HG02885 (cell line): ENCODE results near the gene TMEM156.
"Not testable (repeated sequence)": the region's sequence is repeated elsewhere in the genome, so short reads cannot be mapped to it uniquely, and the experiment has no call there.

ENCODE experiments used
- ATAC-seq: cut with Tn5 transposase; IDR thresholded peaks from one replicate; pipeline ENCODE4 v1.9.1; 2021; ENCODE audit warnings: mild to moderate bottlenecking; ENCODE audit not compliant: unreplicated experiment, poor library complexity

The TMEM156 gene

GRCh38 chr4:39002058-39002457 lies 30.2 kb downstream of the TMEM156 start:
- not testable (repeated sequence) for ATAC-seq

DNA sequence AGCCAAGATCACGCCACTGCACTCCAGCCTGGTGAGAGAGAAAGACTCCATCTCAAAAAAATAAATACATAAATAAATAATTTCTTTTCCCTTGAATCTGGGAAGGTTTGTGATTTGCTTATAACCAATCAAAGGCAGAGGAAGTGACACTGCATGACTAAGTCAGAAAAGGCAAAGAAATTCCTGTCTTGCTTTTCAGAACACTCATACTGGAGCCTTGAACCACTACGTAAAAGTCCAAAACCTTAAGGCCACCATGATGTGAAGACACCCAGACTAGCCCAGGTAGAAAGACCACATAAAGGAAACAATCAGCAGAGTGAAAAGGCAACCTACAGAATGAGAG lies 36.6 kb downstream of the TMEM156 start:
- no peak for ATAC-seq

DNA sequence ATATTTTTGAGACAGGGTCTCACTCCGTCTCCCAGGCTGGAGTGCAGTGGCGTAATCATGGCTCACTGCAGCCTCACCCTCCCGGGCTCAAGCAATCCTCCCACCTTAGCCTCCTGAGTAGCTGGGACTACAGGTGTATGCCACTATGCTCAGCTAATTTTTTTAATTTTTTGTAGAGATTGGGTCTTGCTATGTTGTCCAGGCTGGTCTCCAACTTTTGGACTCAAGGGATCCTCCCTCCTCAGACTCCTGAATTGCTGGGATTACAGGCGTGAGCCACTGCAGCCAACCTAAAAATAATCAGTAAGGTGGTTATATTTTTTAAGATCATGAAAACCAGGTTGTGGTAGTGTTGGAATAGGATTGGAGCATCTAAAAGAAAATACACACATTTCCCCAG lies 38.1 kb downstream of the TMEM156 start:
- no peak for ATAC-seq

DNA sequence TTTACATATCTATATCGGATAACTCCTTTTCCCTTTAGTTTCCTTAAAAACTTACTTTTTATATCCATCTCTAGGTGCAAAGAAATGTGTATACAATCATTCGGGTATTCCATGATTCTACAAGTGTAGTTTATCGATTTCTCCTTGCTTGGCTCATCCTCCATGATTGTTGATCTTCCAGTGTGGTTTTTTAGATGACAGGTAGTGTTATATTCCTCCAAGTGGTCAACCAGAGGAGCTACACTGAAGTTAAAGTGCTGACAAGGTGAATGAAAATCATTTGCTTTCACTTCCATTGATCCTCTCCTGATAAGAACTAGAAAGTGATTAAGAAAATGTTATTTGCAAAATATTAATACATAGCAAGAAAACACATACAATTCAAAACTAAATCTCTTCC lies 38.5 kb downstream of the TMEM156 start:
- no peak for ATAC-seq

DNA sequence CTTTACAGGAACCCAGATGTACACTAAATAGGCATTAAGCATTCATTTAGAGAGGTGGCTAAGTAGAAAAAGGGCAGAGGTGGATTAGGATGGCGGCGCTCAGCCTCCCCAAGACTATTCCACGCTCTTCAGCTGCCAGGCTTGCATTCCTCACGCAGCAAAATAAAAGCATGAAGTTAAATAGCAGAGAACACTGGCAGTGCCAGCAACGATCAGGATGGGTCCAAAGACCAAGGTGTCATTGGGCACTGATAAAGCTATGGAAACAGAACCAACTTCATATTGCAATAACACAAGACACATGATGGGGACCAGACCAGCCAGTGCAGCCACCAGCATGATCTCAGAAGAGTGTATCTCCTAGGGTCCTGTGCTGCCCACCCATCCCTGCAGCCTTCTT lies 42.0 kb downstream of the TMEM156 start:
- ATAC-seq, result no peak

DNA sequence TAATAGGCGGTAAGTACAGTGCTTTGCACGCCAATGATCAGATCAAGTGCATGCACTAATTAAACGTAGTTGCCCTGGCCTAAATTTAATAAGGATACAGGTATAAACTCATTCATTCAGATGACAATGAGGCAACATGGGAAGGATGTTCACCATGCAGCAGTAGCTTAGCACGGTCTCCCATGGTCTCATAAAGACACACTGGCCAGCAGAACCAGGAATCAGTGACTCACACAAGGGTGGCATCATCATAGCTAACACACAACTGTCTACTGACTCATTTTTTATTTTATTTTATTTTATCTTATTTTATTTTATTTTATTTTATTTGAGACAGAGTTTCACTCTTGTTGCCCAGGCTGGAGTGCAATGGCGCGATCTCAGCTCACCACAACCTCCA lies 42.7 kb downstream of the TMEM156 start:
- no peak for ATAC-seq

GRCh38 chr4:38988353-38988752 lies 43.9 kb downstream of the TMEM156 start:
- not testable (repeated sequence) for ATAC-seq

DNA sequence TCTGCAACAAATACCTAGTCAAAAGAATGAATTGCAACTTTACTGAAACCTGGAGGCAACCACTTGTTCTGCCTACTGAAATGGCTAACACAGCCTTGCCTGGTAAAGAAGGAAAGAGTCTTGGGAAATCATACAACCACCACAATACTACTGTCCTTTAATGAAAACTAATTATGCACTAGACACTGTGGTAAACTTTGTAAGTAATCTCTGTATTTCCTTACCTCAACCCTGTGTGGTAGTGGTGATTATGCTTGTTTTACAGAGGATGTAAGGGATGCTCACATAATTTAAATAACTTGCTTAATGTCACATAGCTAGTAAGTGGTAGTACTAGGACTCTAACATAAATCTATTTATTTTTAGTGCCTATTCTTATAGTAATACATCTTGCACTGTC lies 44.7 kb downstream of the TMEM156 start:
- ATAC-seq, result no peak

GRCh38 chr4:38985410-38986100 lies 46.7 kb downstream of the TMEM156 start:
- ATAC-seq, result peak; percentile 2

GRCh38 chr4:38983787-38984598 lies 48.2 kb downstream of the TMEM156 start:
- ATAC-seq, result no peak

DNA sequence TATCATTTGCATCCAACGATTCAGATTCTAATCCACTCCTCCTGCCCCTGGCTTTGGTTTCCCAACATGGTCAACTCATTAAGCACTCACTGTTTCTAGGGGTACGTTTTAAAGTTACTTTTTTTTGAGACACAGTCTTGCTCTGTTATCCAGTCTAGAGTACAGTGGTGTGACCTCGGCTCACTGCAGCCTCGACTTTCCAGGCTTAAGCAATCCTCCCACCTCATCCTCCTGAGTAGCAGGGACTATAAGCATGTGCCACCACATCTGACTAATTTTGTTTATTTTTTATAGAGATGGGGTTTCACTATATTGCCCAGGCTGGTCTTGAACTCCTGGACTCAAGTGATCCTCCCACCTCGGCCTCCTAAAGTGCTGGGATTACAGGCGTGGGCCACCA lies 48.9 kb downstream of the TMEM156 start:
- no peak for ATAC-seq

- ATAC-seq, result no peak
Observed at GRCh38 chr4:38982361-38983095, 49.7 kb downstream of the TMEM156 start.

GRCh38 chr4:38980903-38981676 lies 51.1 kb downstream of the TMEM156 start:
- ATAC-seq, result no peak

DNA sequence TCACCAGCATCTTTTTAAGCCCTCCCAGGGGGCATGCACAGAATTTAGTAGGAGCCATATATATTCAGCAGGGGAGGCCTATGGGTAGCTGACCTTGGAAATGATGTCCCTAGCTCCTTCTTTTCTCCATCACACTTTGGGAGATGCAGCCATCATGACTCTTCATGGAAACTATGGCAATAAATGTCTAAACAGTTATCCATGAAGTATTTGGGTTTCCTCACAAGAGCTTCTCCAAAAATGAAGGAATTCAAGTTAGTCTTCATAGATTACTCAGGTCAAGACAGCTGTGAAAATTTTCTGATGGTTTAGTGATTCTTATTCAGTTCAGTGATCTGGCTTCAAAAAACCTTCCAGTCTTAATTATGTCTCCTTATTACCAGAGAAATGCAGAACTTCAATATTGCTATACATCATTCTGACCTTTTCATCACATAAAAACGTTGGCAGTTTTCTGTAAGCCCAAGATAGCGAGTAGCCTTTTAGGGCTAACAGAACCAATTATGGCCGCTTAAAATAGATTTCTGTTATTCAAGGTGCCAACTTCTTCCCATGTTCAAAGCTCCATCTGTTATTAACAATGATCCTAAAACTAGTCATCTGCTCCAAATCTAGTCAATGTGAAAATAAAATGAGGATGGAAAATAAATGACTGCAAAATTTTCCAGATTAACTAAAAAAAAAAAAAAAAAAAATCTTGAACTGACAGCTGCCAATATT lies 52.5 kb downstream of the TMEM156 start:
- no peak for ATAC-seq

DNA sequence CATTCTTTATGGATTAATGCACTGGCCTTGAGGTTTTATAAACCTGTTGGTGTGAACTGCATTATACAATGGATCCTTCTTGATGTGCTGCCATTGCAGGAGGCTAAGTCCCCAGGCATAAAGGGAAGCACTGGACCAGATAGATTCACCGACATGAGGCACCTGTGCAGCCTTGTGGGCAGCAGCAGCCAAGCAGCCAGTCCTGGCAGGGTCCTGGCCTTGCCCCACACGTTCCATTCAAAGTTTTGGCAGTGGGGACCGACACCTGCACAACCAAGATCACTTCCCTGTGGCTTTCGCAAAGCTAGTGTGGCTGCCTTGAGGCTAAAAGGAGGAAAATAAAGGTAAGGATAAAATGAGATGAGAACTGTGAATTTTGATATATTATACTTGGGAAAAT lies 53.1 kb downstream of the TMEM156 start:
- ATAC-seq, result no peak

- ATAC-seq, result no peak
Observed at GRCh38 chr4:38976308-38976707, 55.9 kb downstream of the TMEM156 start.

- ATAC-seq, result no peak
Observed at GRCh38 chr4:38968668-38969067, 63.5 kb downstream of the TMEM156 start.

DNA sequence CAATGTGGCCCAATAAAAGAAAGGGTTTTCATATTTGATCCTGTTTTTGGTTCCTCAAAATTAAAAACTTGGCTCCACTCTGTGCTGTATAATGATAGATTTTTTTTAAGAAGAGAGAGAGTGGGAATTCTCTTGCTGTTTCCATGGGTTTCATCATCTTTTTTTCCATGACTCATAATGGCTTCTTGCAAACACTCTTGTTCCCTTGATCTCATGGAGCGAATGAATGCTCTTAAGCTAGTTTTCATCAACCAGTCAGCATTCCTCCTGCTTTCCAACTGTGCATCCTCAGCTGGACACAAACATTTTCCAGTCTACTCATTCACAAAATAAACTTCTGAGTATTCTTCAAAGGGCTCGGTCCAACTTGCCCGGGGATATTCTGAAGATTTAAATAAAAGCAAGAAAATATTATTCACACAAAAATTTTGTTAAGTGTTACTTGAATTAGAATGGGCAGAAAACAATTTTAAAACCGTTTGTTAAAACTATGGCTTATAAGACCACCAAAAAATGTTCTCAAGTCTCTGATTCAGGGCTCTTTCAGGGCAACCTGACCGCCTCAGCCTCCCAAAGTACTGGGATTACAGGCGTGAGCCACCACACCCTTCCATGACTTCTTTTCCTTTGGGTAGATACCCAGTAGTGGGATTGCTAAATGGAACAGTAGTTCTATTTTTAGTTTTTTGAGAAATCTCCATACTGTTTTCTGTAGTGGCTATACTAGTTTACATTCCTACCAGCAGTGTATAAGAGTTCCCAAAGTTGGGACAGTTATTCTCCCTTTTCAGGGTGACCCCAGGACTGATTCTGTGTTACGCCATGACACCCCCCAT lies 64.7 kb downstream of the TMEM156 start:
- no peak for ATAC-seq

- ATAC-seq, result no peak
Observed at GRCh38 chr4:38965866-38966265, 66.3 kb downstream of the TMEM156 start.
